HepG2 (cell line): ENCODE results near the gene TUBA4A. TPM values are rescaled to one million over a fixed set of nuclear protein-coding genes. Genes with fewer than 3 reads are reported as not detected.

ENCODE experiments used
- GABPA ChIP-seq, 2 experiments: IDR thresholded peaks; 2 replicates each; pipeline ENCODE4 v1.6.1; 2011 to 2016; ENCODE audit warnings: low read depth in 2 of 2, low read length in 1 of 2, missing biosample characterization in 1 of 2, missing genetic modification characterization in 1 of 2
- GFI1 ChIP-seq: sonication (generic); formaldehyde crosslinking; IDR thresholded peaks from 2 replicates; pipeline ENCODE4 v1.5.0; 2020; ENCODE audit warnings: missing genetic modification reagents, mild to moderate bottlenecking, borderline replicate concordance
- HIVEP1 ChIP-seq: sonication (generic); formaldehyde crosslinking; IDR thresholded peaks from 2 replicates; pipeline ENCODE4 v1.4.0; 2020; ENCODE audit warnings: mild to moderate bottlenecking, missing genetic modification reagents
- HOXA3 ChIP-seq: sonication (generic); formaldehyde crosslinking; IDR thresholded peaks from 2 replicates; pipeline ENCODE4 v1.5.0; 2020; ENCODE audit warnings: missing genetic modification reagents
- KLF9 ChIP-seq: IDR thresholded peaks from 2 replicates; pipeline ENCODE4 v1.6.1; 2016; ENCODE audit warnings: low read depth
- NAIF1 ChIP-seq: sonication (generic); formaldehyde crosslinking; IDR thresholded peaks from 2 replicates; pipeline ENCODE4 v1.5.0; 2020; ENCODE audit warnings: mild to moderate bottlenecking, missing genetic modification reagents, borderline replicate concordance
- PHF8 ChIP-seq: sonication (generic); formaldehyde crosslinking; IDR thresholded peaks from 2 replicates; pipeline ENCODE4 v1.5.0; 2020; ENCODE audit warnings: missing genetic modification reagents
- RNF2 ChIP-seq: fragments of 450-650 bp; conservative IDR thresholded peaks from 2 replicates; pipeline ENCODE4 v1.6.1; 2016; ENCODE audit warnings: low read depth
- TOPORS ChIP-seq: sonication (generic); formaldehyde crosslinking; IDR thresholded peaks from 2 replicates; pipeline ENCODE4 v1.8.0; 2023; ENCODE audit warnings: mild to moderate bottlenecking, missing genetic modification reagents
- ZNF331 ChIP-seq: sonication (generic); formaldehyde crosslinking; IDR thresholded peaks from 2 replicates; pipeline ENCODE4 v1.4.0; 2020; ENCODE audit warnings: missing genetic modification reagents
- ZNF501 ChIP-seq: sonication (generic); formaldehyde crosslinking; IDR thresholded peaks from 2 replicates; pipeline ENCODE4 v1.5.1; 2020; ENCODE audit warnings: mild to moderate bottlenecking, moderate library complexity, missing genetic modification reagents
- polyA plus RNA-seq, 8 experiments: library from polyadenylated mRNA; depleted of rRNA in 3 of 8; stranded (reverse) in 7 of 8; unstranded in 1 of 8; fragments of >200 nt; fragmentation: Illumina TruSeq in 4 of 8; extraction: Trizol in 4 of 8; gene quantifications; 2 replicates each; pipeline versions ENCODE4 v1.2.1 to v1.2.3, GENCODE V29; 2011 to 2016; ENCODE audit warnings: low read depth in 4 of 8, missing spikeins in 1 of 8, mixed read lengths in 1 of 8; ENCODE audit not compliant: insufficient read depth in 1 of 8
- total RNA-seq, 5 experiments: library from RNA; depleted of rRNA; stranded (reverse); fragments of >200 nt; fragmentation: Illumina TruSeq; extraction: Trizol; gene quantifications; 2 replicates each; pipeline ENCODE4 v1.2.3, GENCODE V29; 2016; ENCODE audit warnings: low read depth in 1 of 5
- TF ChIP-seq, protein P1 (sequence below): sonication (generic); formaldehyde crosslinking; IDR thresholded peaks from 2 replicates; pipeline ENCODE4 v1.5.1; 2020; ENCODE audit warnings: mild to moderate bottlenecking, missing genetic modification reagents, moderate library complexity
- TF ChIP-seq, protein P2 (sequence below): sonication (generic); formaldehyde crosslinking; IDR thresholded peaks from 2 replicates; pipeline ENCODE4 v1.9.0; 2021; ENCODE audit warnings: missing genetic modification reagents, borderline replicate concordance
- TF ChIP-seq, protein P3 (sequence below): sonication (generic); formaldehyde crosslinking; IDR thresholded peaks from 2 replicates; pipeline ENCODE4 v1.4.0; 2020; ENCODE audit warnings: low read depth, mild to moderate bottlenecking, missing genetic modification reagents
- TF ChIP-seq, protein P4 (sequence below): IDR thresholded peaks from 2 replicates; pipeline ENCODE4 v1.6.1; 2016; ENCODE audit warnings: mild to moderate bottlenecking

The TUBA4A gene
- total and polyA plus RNA-seq, 2 of the 13 experiments (the other 11 are each of a cell fraction or from before 2014, with no cell fraction given): 1.3 to 12.7 TPM

DNA sequence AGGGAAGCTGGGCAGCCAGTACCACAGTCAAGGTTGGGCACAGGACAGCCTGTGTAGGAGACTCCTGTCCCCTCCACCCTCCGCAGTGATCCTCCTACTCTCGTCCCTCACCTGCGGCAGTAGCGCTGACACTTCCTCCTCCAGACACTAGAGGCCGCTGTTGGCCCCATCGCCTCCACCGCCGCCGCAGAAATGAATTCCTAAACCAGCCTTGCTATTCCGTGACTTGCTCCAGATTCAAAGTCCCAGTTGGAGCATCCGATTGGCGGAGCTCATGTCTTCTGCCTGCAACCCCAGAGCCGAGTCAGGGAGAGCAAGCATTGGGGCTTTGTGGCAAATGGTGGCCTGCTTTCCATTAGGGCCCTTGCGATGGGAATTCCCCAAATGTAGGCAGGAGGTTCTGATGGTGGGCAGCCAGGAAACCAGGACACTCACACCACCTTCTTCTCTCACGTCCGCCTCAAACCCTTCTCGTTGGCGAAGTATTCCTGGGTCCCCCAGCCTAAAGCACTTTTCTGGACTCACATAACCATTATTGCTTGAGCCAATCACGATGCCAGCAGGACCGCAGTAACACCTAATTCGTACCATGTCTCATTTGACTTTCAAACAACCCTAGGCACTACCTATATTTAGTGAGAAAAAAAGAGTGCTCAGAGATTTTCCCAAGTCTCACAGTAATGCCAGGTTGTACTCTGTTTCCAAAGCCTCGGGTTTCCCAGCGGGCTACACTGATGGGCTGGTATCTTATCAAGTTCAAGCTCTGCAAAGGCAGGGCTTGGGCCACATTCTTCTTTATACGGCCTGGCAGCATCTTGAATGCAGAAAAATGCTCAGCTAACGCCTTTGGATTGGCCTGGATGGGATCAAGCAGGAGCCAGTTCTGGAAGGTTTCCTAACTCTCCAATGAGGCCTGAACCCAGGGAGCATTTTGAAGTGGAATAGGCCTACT lies 24.3 kb upstream of the TUBA4A start (continued):
- TF ChIP-seq, protein P1, sequence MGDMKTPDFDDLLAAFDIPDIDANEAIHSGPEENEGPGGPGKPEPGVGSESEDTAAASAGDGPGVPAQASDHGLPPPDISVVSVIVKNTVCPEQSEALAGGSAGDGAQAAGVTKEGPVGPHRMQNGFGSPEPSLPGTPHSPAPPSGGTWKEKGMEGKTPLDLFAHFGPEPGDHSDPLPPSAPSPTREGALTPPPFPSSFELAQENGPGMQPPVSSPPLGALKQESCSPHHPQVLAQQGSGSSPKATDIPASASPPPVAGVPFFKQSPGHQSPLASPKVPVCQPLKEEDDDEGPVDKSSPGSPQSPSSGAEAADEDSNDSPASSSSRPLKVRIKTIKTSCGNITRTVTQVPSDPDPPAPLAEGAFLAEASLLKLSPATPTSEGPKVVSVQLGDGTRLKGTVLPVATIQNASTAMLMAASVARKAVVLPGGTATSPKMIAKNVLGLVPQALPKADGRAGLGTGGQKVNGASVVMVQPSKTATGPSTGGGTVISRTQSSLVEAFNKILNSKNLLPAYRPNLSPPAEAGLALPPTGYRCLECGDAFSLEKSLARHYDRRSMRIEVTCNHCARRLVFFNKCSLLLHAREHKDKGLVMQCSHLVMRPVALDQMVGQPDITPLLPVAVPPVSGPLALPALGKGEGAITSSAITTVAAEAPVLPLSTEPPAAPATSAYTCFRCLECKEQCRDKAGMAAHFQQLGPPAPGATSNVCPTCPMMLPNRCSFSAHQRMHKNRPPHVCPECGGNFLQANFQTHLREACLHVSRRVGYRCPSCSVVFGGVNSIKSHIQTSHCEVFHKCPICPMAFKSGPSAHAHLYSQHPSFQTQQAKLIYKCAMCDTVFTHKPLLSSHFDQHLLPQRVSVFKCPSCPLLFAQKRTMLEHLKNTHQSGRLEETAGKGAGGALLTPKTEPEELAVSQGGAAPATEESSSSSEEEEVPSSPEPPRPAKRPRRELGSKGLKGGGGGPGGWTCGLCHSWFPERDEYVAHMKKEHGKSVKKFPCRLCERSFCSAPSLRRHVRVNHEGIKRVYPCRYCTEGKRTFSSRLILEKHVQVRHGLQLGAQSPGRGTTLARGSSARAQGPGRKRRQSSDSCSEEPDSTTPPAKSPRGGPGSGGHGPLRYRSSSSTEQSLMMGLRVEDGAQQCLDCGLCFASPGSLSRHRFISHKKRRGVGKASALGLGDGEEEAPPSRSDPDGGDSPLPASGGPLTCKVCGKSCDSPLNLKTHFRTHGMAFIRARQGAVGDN (CRISPR knock-in tag): peak; percentile 76
- TF ChIP-seq RNF2 (0 out of 2 replicates have a peak, but pooled peaks have one; percentile 49), HIVEP1 (CRISPR knock-in tag) (peak; percentile 75), ZNF331 (CRISPR knock-in tag) (peak; percentile 66; the same call in 1 of the 2 replicates), GFI1 (no peak), HOXA3 (CRISPR knock-in tag) (peak; percentile 65; the same call in 1 of the 2 replicates), GABPA (IDR thresholded peaks at IDR 0.05; ENCODE audit: low read depth, low read length) (no peak), GABPA (CRISPR knock-in tag; IDR thresholded peaks at IDR 0.05; ENCODE audit: low read depth) (peak; percentile 37; the same call in 1 of the 2 replicates), PHF8 (CRISPR knock-in tag) (peak; percentile 30; the same call in 1 of the 2 replicates), KLF9 (no peak), NAIF1 (CRISPR knock-in tag) (peak; percentile 91), ZNF501 (peak; percentile 65; the same call in 1 of the 2 replicates), TOPORS (CRISPR knock-in tag) (peak; percentile 3; the same call in 1 of the 2 replicates)
- TF ChIP-seq, protein P2, sequence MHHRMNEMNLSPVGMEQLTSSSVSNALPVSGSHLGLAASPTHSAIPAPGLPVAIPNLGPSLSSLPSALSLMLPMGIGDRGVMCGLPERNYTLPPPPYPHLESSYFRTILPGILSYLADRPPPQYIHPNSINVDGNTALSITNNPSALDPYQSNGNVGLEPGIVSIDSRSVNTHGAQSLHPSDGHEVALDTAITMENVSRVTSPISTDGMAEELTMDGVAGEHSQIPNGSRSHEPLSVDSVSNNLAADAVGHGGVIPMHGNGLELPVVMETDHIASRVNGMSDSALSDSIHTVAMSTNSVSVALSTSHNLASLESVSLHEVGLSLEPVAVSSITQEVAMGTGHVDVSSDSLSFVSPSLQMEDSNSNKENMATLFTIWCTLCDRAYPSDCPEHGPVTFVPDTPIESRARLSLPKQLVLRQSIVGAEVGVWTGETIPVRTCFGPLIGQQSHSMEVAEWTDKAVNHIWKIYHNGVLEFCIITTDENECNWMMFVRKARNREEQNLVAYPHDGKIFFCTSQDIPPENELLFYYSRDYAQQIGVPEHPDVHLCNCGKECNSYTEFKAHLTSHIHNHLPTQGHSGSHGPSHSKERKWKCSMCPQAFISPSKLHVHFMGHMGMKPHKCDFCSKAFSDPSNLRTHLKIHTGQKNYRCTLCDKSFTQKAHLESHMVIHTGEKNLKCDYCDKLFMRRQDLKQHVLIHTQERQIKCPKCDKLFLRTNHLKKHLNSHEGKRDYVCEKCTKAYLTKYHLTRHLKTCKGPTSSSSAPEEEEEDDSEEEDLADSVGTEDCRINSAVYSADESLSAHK (CRISPR knock-in tag): no peak
- TF ChIP-seq, protein P3, sequence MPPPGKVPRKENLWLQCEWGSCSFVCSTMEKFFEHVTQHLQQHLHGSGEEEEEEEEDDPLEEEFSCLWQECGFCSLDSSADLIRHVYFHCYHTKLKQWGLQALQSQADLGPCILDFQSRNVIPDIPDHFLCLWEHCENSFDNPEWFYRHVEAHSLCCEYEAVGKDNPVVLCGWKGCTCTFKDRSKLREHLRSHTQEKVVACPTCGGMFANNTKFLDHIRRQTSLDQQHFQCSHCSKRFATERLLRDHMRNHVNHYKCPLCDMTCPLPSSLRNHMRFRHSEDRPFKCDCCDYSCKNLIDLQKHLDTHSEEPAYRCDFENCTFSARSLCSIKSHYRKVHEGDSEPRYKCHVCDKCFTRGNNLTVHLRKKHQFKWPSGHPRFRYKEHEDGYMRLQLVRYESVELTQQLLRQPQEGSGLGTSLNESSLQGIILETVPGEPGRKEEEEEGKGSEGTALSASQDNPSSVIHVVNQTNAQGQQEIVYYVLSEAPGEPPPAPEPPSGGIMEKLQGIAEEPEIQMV (CRISPR knock-in tag): peak; percentile 66
- TF ChIP-seq, protein P4, sequence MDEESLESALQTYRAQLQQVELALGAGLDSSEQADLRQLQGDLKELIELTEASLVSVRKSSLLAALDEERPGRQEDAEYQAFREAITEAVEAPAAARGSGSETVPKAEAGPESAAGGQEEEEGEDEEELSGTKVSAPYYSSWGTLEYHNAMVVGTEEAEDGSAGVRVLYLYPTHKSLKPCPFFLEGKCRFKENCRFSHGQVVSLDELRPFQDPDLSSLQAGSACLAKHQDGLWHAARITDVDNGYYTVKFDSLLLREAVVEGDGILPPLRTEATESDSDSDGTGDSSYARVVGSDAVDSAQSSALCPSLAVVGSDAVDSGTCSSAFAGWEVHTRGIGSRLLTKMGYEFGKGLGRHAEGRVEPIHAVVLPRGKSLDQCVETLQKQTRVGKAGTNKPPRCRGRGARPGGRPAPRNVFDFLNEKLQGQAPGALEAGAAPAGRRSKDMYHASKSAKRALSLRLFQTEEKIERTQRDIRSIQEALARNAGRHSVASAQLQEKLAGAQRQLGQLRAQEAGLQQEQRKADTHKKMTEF (CRISPR knock-in tag): peak; percentile 46
